Measurements from ENCODE around the gene GNAT1. TPM values are rescaled to one million over a fixed set of nuclear protein-coding genes. Genes with fewer than 3 reads are reported as not detected.

GNAT1 gene
- total and polyA plus RNA-seq, 2 of the 13 experiments (the other 11 are each of a cell fraction or from before 2014, with no cell fraction given), result 0.15 TPM; not detected in 1

- TF ChIP-seq DR1 (CRISPR knock-in tag; IDR thresholded peaks at IDR 0.05) (no peak), GRHL1 (CRISPR knock-in tag; conservative IDR thresholded peaks at IDR 0.05) (no peak), E2F1 (CRISPR knock-in tag; IDR thresholded peaks at IDR 0.05) (0 out of 2 replicates have a peak, but pooled peaks have one; percentile 21), BCLAF1 (IDR thresholded peaks at IDR 0.05) (no peak), SMARCE1 (IDR thresholded peaks at IDR 0.05; ENCODE audit: borderline replicate concordance) (no peak), E2F2 (CRISPR knock-in tag; IDR thresholded peaks at IDR 0.05; ENCODE audit: borderline replicate concordance) (no peak), KDM5A (IDR thresholded peaks at IDR 0.05; ENCODE audit: borderline replicate concordance, low read length) (no peak), ZNF350 (CRISPR knock-in tag; IDR thresholded peaks at IDR 0.05; ENCODE audit: borderline replicate concordance, low read depth) (peak; percentile 49; the same call in 1 of the 2 replicates), MATR3 (CRISPR knock-in tag; IDR thresholded peaks at IDR 0.05) (no peak), ZNF451 (CRISPR knock-in tag; IDR thresholded peaks at IDR 0.05) (no peak), KAT8 (CRISPR knock-in tag; IDR thresholded peaks at IDR 0.05) (peak; percentile 62; the same call in 1 of the 2 replicates), PBX2 (CRISPR knock-in tag; IDR thresholded peaks at IDR 0.05) (peak; percentile 62; the same call in 1 of the 2 replicates), MLLT10 (CRISPR knock-in tag; IDR thresholded peaks at IDR 0.05) (no peak), ZNF317 (CRISPR knock-in tag; IDR thresholded peaks at IDR 0.05) (no peak; the same call in 1 of the 2 replicates), RFX3 (CRISPR knock-in tag; IDR thresholded peaks at IDR 0.05) (0 out of 2 replicates have a peak, but pooled peaks have one; percentile 12), IRF9 (CRISPR knock-in tag; IDR thresholded peaks at IDR 0.05; ENCODE audit: borderline replicate concordance) (no peak; the same call in 1 of the 2 replicates), CENPT (CRISPR knock-in tag; IDR thresholded peaks at IDR 0.05; ENCODE audit: low read depth) (no peak), ZFY (CRISPR knock-in tag; IDR thresholded peaks at IDR 0.05) (peak; percentile 58)
These were observed 19.3 kb downstream of the GNAT1 start (continued) for GRCh38 chr3:50210510-50211367.

All from HepG2 (cell line).